ENCODE data around the gene TSHR. TPM values are rescaled to one million over a fixed set of nuclear protein-coding genes. Genes with fewer than 3 reads are reported as not detected.

TSHR gene
- total and polyA plus RNA-seq, 2 of the 4 experiments (the other 2 are of a cell fraction) = not detected

DNA sequence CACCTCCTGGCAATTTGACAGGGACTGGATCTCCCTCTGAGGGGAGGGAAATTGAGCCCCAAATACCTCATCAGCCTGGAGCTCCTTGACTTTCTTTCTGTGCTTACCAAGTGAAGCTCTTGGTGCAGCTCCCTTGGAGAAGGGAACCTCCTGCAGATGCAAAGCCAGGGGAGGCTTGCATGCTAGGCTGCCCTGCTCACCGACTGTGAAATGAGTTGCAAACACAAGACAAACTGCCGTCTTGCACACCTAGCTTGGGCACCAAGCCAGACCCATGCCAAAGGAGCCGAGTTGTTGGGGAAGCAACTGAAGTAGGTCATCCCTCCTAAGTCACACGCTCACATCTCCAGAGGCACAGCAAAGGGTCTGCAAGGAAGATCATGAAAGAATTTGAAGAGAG is 170.1 kb downstream of the TSHR start:
- H3K14ac ChIP-seq (replicated peaks; ENCODE audit: low read depth, low read length) = no peak overlapping the region
- no peaks in the 10 kb centered on the region for H4K20me1 ChIP-seq (ENCODE audit: insufficient read depth, low read length)
- H3K9ac ChIP-seq (ENCODE audit: low read depth, low read length) = no peak overlapping the region
- H2BK5ac ChIP-seq (ENCODE audit: low read depth, low read length, poor library complexity, severe bottlenecking) = no peak overlapping the region
- POLR2A ChIA-PET (ENCODE audit: unreplicated experiment) = no interaction called here
- H2AK5ac ChIP-seq (ENCODE audit: low read depth, low read length) = no peak overlapping the region
- CTCF ChIA-PET = no interaction called here
- no TSS peak for BruUV-seq (replicated peaks)
- no peak overlapping the region for H3K27ac ChIP-seq (ENCODE audit: insufficient read depth, low read length)
- no peak overlapping the region for H2BK20ac ChIP-seq (ENCODE audit: low read depth, low read length)
- DNase-seq = no peak
- no peaks in the 10 kb centered on the region for H3K9me1 ChIP-seq (ENCODE audit: insufficient read depth, low read length)
- no peak overlapping the region for H4K5ac ChIP-seq (ENCODE audit: low read depth, low read length)
- in situ Hi-C loops (cut with MboI; ENCODE audit: low sequenced_read_pairs) (no loop called here), dilution Hi-C loops (cut with HindIII; ENCODE audit: low sequenced_read_pairs, unreplicated experiment) (no loop called here), intact Hi-C loops (cut with micrococcal nuclease) (no loop called here)
- H3K79me1 ChIP-seq (ENCODE audit: low read depth in 1 of 2, low read length in 2 of 2) = no peaks in the 10 kb centered on the region
- no peak overlapping the region for H2BK15ac ChIP-seq (ENCODE audit: low read depth, low read length)
- no peak overlapping the region for H3K4me3 ChIP-seq (ENCODE audit: insufficient read depth, low read depth, low read length)
- no peak overlapping the region for H3K23ac ChIP-seq (ENCODE audit: low read depth, low read length)
- no peak overlapping the region for H3K18ac ChIP-seq (ENCODE audit: low read depth, low read length)
- no peak overlapping the region for H4K91ac ChIP-seq (ENCODE audit: insufficient read depth, low read depth, low read length)
- no peak overlapping the region for H3K56ac ChIP-seq (ENCODE audit: extremely low read depth, insufficient read depth, low read length)
- H3K4me2 ChIP-seq (ENCODE audit: low read depth, low read length) = no peak overlapping the region
- H3K4ac ChIP-seq (ENCODE audit: low read depth, low read length) = no peak overlapping the region
- TF ChIP-seq CEBPB (IDR thresholded peaks at IDR 0.05; ENCODE audit: low read depth, low read length) (no peak), MAZ (IDR thresholded peaks at IDR 0.05; ENCODE audit: borderline replicate concordance, low read depth, low read length) (no peak), SMC3 (IDR thresholded peaks at IDR 0.05; ENCODE audit: low read depth, low read length) (no peak), BHLHE40 (IDR thresholded peaks at IDR 0.05; ENCODE audit: low read depth, low read length) (no peak), FOS (IDR thresholded peaks at IDR 0.05; ENCODE audit: low read depth, low read length) (no peak), NFE2L2 (IDR thresholded peaks at IDR 0.05; ENCODE audit: low read depth, low read length) (no peak), CHD1 (IDR thresholded peaks at IDR 0.05; ENCODE audit: low read depth, low read length) (no peak), RAD21 (IDR thresholded peaks at IDR 0.05; ENCODE audit: low read length) (no peak), RFX5 (IDR thresholded peaks at IDR 0.05; ENCODE audit: low read depth, low read length) (no peak), USF2 (IDR thresholded peaks at IDR 0.05; ENCODE audit: low read depth, low read length) (no peak), RCOR1 (IDR thresholded peaks at IDR 0.05; ENCODE audit: insufficient replicate concordance, low read length) (no peak), POLR2A (IDR thresholded peaks at IDR 0.05; ENCODE audit: low read depth, low read length) (no peak), MAFK (IDR thresholded peaks at IDR 0.05; ENCODE audit: low read depth, low read length) (no peak), MXI1 (IDR thresholded peaks at IDR 0.05; ENCODE audit: borderline replicate concordance, low read depth, low read length) (no peak)
- TF ChIP-seq, protein P1, sequence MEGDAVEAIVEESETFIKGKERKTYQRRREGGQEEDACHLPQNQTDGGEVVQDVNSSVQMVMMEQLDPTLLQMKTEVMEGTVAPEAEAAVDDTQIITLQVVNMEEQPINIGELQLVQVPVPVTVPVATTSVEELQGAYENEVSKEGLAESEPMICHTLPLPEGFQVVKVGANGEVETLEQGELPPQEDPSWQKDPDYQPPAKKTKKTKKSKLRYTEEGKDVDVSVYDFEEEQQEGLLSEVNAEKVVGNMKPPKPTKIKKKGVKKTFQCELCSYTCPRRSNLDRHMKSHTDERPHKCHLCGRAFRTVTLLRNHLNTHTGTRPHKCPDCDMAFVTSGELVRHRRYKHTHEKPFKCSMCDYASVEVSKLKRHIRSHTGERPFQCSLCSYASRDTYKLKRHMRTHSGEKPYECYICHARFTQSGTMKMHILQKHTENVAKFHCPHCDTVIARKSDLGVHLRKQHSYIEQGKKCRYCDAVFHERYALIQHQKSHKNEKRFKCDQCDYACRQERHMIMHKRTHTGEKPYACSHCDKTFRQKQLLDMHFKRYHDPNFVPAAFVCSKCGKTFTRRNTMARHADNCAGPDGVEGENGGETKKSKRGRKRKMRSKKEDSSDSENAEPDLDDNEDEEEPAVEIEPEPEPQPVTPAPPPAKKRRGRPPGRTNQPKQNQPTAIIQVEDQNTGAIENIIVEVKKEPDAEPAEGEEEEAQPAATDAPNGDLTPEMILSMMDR (conservative IDR thresholded peaks at IDR 0.05; ENCODE audit: low read depth, low read length) = no peak
- TF ChIP-seq, protein P2, sequence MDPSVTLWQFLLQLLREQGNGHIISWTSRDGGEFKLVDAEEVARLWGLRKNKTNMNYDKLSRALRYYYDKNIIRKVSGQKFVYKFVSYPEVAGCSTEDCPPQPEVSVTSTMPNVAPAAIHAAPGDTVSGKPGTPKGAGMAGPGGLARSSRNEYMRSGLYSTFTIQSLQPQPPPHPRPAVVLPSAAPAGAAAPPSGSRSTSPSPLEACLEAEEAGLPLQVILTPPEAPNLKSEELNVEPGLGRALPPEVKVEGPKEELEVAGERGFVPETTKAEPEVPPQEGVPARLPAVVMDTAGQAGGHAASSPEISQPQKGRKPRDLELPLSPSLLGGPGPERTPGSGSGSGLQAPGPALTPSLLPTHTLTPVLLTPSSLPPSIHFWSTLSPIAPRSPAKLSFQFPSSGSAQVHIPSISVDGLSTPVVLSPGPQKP (IDR thresholded peaks at IDR 0.05; ENCODE audit: borderline replicate concordance, low read depth, low read length) = no peak
- no peak for ATAC-seq (ENCODE audit: low read depth)
- WGBS, 2 experiments (ENCODE audit: extremely low coverage in 2 of 2, insufficient read length in 1 of 2) = 100% methylated on average over 1 of the region's 4 CpGs; no CpG with 5 or more reads in 1 of the 2 experiments
- no peaks in the 10 kb centered on the region for H3K4me1 ChIP-seq (ENCODE audit: control insufficient read depth, insufficient read depth, low read length)
- no peaks in the 10 kb centered on the region for H3K9me3 ChIP-seq (ENCODE audit: control insufficient read depth, insufficient read depth, low read length)
- H4K8ac ChIP-seq (ENCODE audit: low read depth in 2 of 2, low read length in 2 of 2) = no peak overlapping the region
- no peak overlapping the region for H2BK120ac ChIP-seq (ENCODE audit: low read depth, low read length)
- H2AK9ac ChIP-seq (replicated peaks; ENCODE audit: low read depth, low read length, poor library complexity) = peak overlapping the region; percentile 45
- H3K36me3 ChIP-seq (ENCODE audit: control insufficient read depth, insufficient read depth, low read length) = no peaks in the 10 kb centered on the region
- no peak overlapping the region for H2AFZ ChIP-seq (replicated peaks; ENCODE audit: low read length, poor library complexity)
- H3K27me3 ChIP-seq (ENCODE audit: control insufficient read depth, insufficient read depth, low read length) = peaks cover 2% of the 10 kb centered on the region; the same call in 1 of the 2 replicates
